ENCODE results near the gene RAP1GAP2. TPM values are rescaled to one million over a fixed set of nuclear protein-coding genes. Genes with fewer than 3 reads are reported as not detected.
A peak's percentile ranks its signal among the peaks of the same experiment; 100 is the strongest.

The RAP1GAP2 gene
- total RNA-seq, 2 donors from 2014 or later = 28.9 to 48.3 TPM

DNA sequence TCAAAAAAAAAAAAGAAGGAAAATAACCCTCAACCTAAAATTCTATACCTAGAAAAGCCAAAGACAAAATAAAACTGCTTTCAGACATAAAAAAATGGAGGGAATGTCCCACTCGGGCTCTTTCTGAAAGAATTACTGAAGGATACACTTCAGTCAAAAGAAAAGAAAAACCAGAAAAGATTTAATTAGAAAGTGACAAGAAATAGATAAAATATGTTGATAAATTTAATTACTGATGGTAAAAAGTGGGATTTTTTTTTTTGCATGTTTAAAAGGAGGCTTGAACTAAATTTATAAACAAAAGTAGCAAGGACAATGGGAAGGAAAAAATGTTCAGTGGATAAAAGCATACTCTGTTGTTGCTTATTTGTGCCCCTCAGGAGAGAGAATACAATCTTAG lies 178.1 kb downstream of the RAP1GAP2 start:
- no peak for TF ChIP-seq POLR2AphosphoS5 (IDR thresholded peaks at IDR 0.05)
- no peak for TF ChIP-seq CTCF (IDR thresholded peaks at IDR 0.05)
- no peak for TF ChIP-seq POLR2A (IDR thresholded peaks at IDR 0.05)
- no peaks in the 10 kb centered on the region for H3K36me3 ChIP-seq
- DNase-seq (ENCODE audit: low spot score) = no peak
- H3K27me3 ChIP-seq (replicated peaks; ENCODE audit: insufficient read depth) = no peaks in the 10 kb centered on the region
- H3K4me1 ChIP-seq (replicated peaks) = no peaks in the 10 kb centered on the region
- H3K27ac ChIP-seq = no peak overlapping the region
- H3K4me3 ChIP-seq = no peak overlapping the region
- WGBS = 95% methylated on average over 1 of the region's 1 CpG
- intact Hi-C loops (cut with DNase I) = no loop called here
- H3K9me3 ChIP-seq = no peaks in the 10 kb centered on the region

GRCh38 chr17:2975469-2975958 lies 179.3 kb downstream of the RAP1GAP2 start:
- intact Hi-C loops (cut with DNase I) = no loop called here
- H3K4me3 ChIP-seq = peak overlapping the region; percentile 39
- H3K36me3 ChIP-seq = no peaks in the 10 kb centered on the region
- peak overlapping the region; percentile 7 to 32 for H3K27ac ChIP-seq
- H3K9me3 ChIP-seq = no peaks in the 10 kb centered on the region
- peak; percentile 61 for DNase-seq (ENCODE audit: low spot score)
- no peaks in the 10 kb centered on the region for H3K4me1 ChIP-seq (replicated peaks)
- no peaks in the 10 kb centered on the region for H3K27me3 ChIP-seq (replicated peaks; ENCODE audit: insufficient read depth)
- TF ChIP-seq POLR2A (IDR thresholded peaks at IDR 0.05) (peak; percentile 33), POLR2AphosphoS5 (IDR thresholded peaks at IDR 0.05) (peak; percentile 89), CTCF (IDR thresholded peaks at IDR 0.05) (no peak)
- 36% methylated on average over 8 of the region's 8 CpGs for WGBS

- Histone ChIP-seq H3K4me1 (replicated peaks) (no peaks in the 10 kb centered on the region), H3K27me3 (replicated peaks; ENCODE audit: insufficient read depth) (no peaks in the 10 kb centered on the region), H3K36me3 (no peaks in the 10 kb centered on the region), H3K9me3 (no peaks in the 10 kb centered on the region), H3K27ac (no peak overlapping the region), H3K4me3 (no peak overlapping the region)
- WGBS = 90% methylated on average over 3 of the region's 3 CpGs
- no peak for DNase-seq (ENCODE audit: low spot score)
- TF ChIP-seq POLR2A (IDR thresholded peaks at IDR 0.05) (no peak), CTCF (IDR thresholded peaks at IDR 0.05) (no peak), POLR2AphosphoS5 (IDR thresholded peaks at IDR 0.05) (no peak)
- intact Hi-C loops (cut with DNase I) = no loop called here
Measured at GRCh38 chr17:2977157-2977556, 180.9 kb downstream of the RAP1GAP2 start.

GRCh38 chr17:2978116-2978515 lies 181.9 kb downstream of the RAP1GAP2 start:
- Histone ChIP-seq H3K9me3 (no peaks in the 10 kb centered on the region), H3K4me1 (replicated peaks) (no peaks in the 10 kb centered on the region), H3K27me3 (replicated peaks; ENCODE audit: insufficient read depth) (no peaks in the 10 kb centered on the region), H3K27ac (no peak overlapping the region), H3K4me3 (no peak overlapping the region), H3K36me3 (no peaks in the 10 kb centered on the region)
- intact Hi-C loops (cut with DNase I) = no loop called here
- WGBS = 87% methylated on average over 9 of the region's 9 CpGs
- no peak for TF ChIP-seq POLR2AphosphoS5 (IDR thresholded peaks at IDR 0.05)
- no peak for TF ChIP-seq POLR2A (IDR thresholded peaks at IDR 0.05)
- TF ChIP-seq CTCF (IDR thresholded peaks at IDR 0.05) = no peak
- DNase-seq (ENCODE audit: low spot score) = no peak

DNA sequence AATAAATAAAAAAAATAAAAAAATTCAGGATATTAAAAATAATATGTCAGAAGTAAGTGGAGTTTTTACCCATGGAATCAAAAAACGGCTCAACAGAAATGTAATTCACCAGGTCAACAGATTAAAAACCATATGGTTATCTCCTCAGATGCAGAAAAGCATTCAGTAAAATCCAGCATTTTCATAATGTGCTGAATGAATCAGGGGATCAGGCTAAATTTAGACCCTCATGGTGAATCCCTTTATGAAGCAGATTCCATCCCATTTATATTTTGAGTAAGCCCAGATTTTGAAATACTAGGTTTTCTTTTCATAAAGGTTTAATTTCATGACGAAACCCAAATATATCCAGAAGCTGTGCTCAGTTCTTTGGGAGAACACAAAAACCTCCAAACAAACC lies 182.8 kb downstream of the RAP1GAP2 start:
- Histone ChIP-seq H3K4me1 (replicated peaks) (no peaks in the 10 kb centered on the region), H3K27me3 (replicated peaks; ENCODE audit: insufficient read depth) (no peaks in the 10 kb centered on the region), H3K36me3 (no peaks in the 10 kb centered on the region), H3K4me3 (no peak overlapping the region), H3K9me3 (no peaks in the 10 kb centered on the region), H3K27ac (no peak overlapping the region)
- no peak for DNase-seq (ENCODE audit: low spot score)
- TF ChIP-seq POLR2AphosphoS5 (IDR thresholded peaks at IDR 0.05) = no peak
- TF ChIP-seq CTCF (IDR thresholded peaks at IDR 0.05) = no peak
- TF ChIP-seq POLR2A (IDR thresholded peaks at IDR 0.05) = no peak
- 99% methylated on average over 2 of the region's 2 CpGs for WGBS
- intact Hi-C loops (cut with DNase I) = no loop called here
